ENCODE data around the gene SDK1. TPM values are rescaled to one million over a fixed set of nuclear protein-coding genes. Genes with fewer than 3 reads are reported as not detected.

The SDK1 gene
- total RNA-seq, 4 donors from 2014 or later: under 0.01 to 16.2 (median 7.2) TPM

DNA sequence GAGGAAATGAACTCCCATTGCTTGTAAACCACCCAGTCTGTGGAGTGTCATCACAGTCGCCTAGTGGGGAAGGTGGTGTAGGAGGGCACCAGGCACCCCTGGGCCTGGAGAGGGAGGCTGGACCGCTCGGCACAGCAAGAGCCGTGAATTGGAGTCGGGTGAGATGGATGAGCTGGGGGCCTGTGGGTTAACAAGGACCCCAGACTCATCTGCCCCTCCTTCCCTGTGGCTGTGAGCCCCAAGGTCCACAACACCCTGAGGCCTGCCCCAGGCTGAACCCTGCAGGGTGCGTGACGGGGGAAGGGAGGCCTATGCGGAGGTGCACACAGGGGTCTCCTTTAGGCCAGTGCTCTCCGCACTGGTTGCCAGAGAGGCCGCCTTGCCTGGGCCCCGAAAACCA is 799.6 kb downstream of the SDK1 start:
- Histone ChIP-seq H3K4me3 (no peak overlapping the region), H3K36me3 (no peaks in the 10 kb centered on the region), H3K9me3 (no peaks in the 10 kb centered on the region), H3K4me1 (no peaks in the 10 kb centered on the region), H3K27me3 (no peaks in the 10 kb centered on the region), H3K27ac (no peak overlapping the region)
- TF ChIP-seq CTCF (IDR thresholded peaks at IDR 0.05): no peak
- TF ChIP-seq POLR2A (IDR thresholded peaks at IDR 0.05): no peak
- no peak for DNase-seq
- intact Hi-C loops (cut with DNase I; ENCODE audit: low total_unique reads): no loop called here

- H3K4me1 ChIP-seq: no peaks in the 10 kb centered on the region
- H3K27ac ChIP-seq: no peak overlapping the region
- H3K27me3 ChIP-seq: no peaks in the 10 kb centered on the region
- intact Hi-C loops (cut with DNase I; ENCODE audit: low total_unique reads): no loop called here
- no peaks in the 10 kb centered on the region for H3K9me3 ChIP-seq
- H3K36me3 ChIP-seq: no peaks in the 10 kb centered on the region
- TF ChIP-seq CTCF (IDR thresholded peaks at IDR 0.05) (no peak), POLR2A (IDR thresholded peaks at IDR 0.05) (no peak)
- no peak for DNase-seq
- H3K4me3 ChIP-seq: no peak overlapping the region
Observed at GRCh38 chr7:4102231-4102841, 801.3 kb downstream of the SDK1 start.

- Histone ChIP-seq H3K4me1 (no peaks in the 10 kb centered on the region), H3K27ac (no peak overlapping the region), H3K36me3 (no peaks in the 10 kb centered on the region), H3K27me3 (no peaks in the 10 kb centered on the region), H3K9me3 (no peaks in the 10 kb centered on the region), H3K4me3 (no peak overlapping the region)
- intact Hi-C loops (cut with DNase I; ENCODE audit: low total_unique reads): no loop called here
- TF ChIP-seq POLR2A (IDR thresholded peaks at IDR 0.05) (no peak), CTCF (IDR thresholded peaks at IDR 0.05) (no peak)
- DNase-seq: no peak
Observed at GRCh38 chr7:4103352-4104091, 802.5 kb downstream of the SDK1 start.

GRCh38 chr7:4107839-4108238 is 806.8 kb downstream of the SDK1 start:
- DNase-seq: no peak
- H3K4me3 ChIP-seq: no peak overlapping the region
- H3K9me3 ChIP-seq: no peaks in the 10 kb centered on the region
- H3K36me3 ChIP-seq: no peaks in the 10 kb centered on the region
- intact Hi-C loops (cut with DNase I; ENCODE audit: low total_unique reads): no loop called here
- H3K4me1 ChIP-seq: no peaks in the 10 kb centered on the region
- no peak overlapping the region for H3K27ac ChIP-seq
- TF ChIP-seq CTCF (IDR thresholded peaks at IDR 0.05) (no peak), POLR2A (IDR thresholded peaks at IDR 0.05) (no peak)
- H3K27me3 ChIP-seq: no peaks in the 10 kb centered on the region

DNA sequence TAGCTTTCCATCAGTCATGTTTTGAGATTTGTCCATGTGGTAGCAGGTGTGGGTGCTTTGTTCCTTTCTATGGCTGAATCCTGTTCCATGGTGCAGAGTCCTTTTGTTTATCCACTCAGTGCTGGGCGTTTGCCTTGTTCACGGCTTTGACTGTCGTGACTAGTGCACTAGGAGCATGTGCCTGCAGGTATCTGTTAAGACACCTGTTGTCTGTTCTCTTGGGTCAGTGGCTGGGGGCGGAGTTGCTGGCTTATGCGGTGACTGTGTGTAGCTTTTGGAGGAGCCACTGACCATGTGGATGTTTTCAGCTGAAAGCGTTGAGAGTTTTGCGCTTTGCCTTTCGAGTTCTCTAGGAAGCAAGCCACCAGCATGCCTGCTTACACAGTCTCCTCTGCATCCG is 807.9 kb downstream of the SDK1 start:
- intact Hi-C loops (cut with DNase I; ENCODE audit: low total_unique reads): no loop called here

More for the DNA sequence above, 807.9 kb downstream of the SDK1 start:
- TF ChIP-seq CTCF (IDR thresholded peaks at IDR 0.05) (no peak), POLR2A (IDR thresholded peaks at IDR 0.05) (no peak)
- Histone ChIP-seq H3K27ac (no peak overlapping the region), H3K36me3 (no peaks in the 10 kb centered on the region), H3K4me1 (no peaks in the 10 kb centered on the region), H3K27me3 (no peaks in the 10 kb centered on the region), H3K9me3 (no peaks in the 10 kb centered on the region), H3K4me3 (no peak overlapping the region)
- DNase-seq: no peak

All from uterus (tissue), 4 donors.